Putamen (tissue), 1 donor: ENCODE results near the gene AUTS2.
"Not testable (repeated sequence)": the region's sequence is repeated elsewhere in the genome, so short reads cannot be mapped to it uniquely, and the experiment has no call there.

Experiments
- DNase-seq: peaks from one replicate; pipeline ENCODE4 v3.0.0-alpha.2; 2016; ENCODE audit warnings: low spot score

The AUTS2 gene

GRCh38 chr7:70243443-70243842, 645.2 kb downstream of the AUTS2 start:
- DNase-seq = no peak

DNA sequence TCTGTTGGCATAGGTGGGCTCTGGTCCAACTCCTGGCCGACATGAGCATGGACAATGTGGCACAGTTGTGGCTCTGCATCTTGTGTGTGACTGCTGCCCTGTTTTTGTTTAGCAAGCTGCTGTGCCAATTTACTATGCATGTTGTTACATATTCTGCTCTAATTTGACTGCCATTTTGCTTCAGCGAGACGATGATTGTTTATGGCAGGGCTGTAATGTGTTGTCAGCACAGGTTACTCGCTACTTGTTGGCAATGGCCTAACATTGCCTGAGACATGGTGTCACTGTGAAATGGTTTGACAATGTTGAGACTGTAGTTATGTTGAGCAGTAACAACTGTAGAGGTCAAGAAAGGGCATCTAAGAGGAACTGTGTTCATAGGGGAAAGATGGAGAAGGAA, 659.6 kb downstream of the AUTS2 start:
- no peak for DNase-seq

- DNase-seq = no peak
Observed at GRCh38 chr7:70259502-70259901, 661.2 kb downstream of the AUTS2 start.

DNA sequence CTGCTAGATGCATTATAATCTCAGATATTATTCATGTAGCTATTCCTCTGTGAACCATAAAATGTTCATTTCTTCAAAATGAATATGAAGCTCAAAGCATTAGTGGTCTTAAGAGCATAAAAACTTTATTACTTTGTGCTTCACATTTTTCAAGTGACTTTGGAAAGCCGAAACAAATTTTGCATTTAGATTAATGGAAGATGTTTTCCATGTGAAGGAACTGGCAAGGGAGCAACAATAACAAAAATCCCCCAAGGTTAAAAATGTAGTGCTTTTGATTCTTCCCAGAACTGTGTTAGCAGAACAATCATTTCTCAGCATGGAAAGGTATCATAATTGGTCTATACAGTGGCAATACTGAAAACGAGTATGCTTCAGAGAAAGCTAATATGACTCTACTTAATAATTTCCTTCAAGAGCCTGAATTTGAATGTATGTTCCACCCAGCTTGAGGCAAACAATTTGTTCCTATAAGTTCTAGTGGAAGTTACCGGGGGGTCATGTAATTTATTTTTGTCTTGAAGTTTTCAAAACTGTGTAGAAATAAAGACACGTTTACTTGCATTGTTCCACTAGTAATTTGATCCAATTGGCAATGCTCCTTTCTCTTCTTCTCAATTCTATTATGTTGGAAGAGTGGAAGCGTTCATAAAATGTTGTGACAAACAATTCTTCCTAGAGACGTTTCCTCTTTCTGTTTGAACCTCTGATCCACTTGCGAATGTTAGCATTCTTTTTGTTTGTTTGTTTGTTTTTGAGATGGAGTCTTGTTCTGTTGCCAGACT, 665.4 kb downstream of the AUTS2 start:
- no peak for DNase-seq

- DNase-seq = no peak
Observed at GRCh38 chr7:70266186-70266585, 667.9 kb downstream of the AUTS2 start.

- no peak for DNase-seq
Observed at GRCh38 chr7:70267381-70268120, 669.3 kb downstream of the AUTS2 start.

DNA sequence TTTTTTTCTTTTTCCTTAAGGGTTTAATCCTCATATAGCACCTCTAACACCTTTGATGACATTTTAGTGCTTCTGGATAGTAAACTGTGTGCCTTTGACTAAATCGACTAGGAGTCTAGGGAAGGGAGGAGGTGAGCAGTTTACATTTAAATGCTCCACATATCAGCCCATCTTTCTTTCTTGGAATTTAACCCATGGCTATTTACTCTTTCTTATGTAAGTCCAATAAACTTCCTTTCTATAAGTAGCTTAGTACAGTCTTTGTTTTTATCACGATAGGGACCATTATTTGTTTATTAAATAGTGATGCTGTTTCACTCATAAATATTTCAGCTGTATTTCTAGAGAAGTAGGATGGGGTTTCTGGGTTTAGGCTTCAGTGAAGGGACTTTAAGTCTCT, 669.9 kb downstream of the AUTS2 start:
- DNase-seq = no peak

- no peak for DNase-seq
Observed at GRCh38 chr7:70270149-70270548, 671.9 kb downstream of the AUTS2 start.

DNA sequence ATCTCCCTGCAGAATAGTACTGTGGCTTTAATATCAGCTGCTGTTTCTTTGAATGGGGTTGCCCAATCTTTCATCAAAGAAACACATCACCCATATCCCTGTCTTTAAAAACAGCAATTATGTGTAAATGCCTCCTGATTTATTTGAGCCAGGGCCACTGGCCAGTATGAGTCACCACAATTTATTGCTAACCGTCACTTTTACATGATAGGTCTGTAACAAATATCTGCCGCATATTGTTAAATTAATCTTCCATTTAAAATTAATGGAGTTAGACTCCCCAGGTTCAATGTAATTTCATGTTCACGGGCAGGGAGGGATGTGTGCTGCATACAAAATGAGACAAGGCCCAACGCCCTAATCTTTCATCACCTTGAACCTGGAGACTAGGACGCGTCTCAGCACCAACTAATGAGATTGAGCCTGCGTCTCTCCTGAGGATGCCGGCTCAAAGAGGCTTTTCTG, 673.4 kb downstream of the AUTS2 start:
- DNase-seq = no peak

DNA sequence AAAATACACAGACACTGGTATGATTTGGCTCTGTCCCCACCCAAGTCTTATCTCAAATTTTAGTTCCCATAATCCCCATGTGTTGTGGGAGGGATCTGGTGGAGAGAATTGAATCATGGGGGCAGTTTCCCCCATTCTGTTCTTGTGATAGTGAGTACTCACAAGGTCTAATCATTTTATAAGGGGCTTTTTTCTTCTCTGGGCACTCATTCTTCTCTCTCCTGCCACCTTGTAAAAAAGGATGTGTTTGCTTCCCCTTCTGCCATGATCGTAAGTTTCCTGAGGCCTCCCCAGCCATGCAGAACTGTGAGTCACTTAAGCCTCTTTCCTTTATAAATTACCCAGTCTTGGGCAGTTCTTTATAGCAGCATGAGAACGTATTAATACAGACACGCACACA, 677.3 kb downstream of the AUTS2 start:
- DNase-seq = not testable (repeated sequence)

- DNase-seq = no peak
Observed at GRCh38 chr7:70285187-70285586, 686.9 kb downstream of the AUTS2 start.

DNA sequence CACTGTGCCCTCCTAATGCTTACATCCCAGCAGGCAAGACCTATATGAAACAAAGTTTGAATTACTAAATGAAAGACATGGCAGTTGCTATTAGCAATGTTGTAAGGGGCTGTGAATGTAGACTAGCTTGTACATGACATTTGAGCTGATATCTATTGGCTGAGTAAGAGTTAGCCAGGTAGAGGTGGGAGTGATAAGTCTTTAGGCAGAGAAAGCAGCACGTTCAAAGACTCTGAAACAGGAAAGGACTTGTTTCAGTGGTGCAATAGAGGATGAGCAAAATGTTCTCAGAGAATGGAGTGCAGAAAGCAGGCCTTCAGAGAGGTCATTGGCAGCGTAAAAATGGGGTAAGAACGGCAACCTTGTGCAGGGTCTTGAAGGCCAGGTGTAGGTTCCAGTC, 687.6 kb downstream of the AUTS2 start:
- DNase-seq = no peak

- DNase-seq = no peak
Observed at GRCh38 chr7:70288781-70289456, 690.6 kb downstream of the AUTS2 start.

- DNase-seq = no peak
Observed at GRCh38 chr7:70292716-70293115, 694.4 kb downstream of the AUTS2 start.

DNA sequence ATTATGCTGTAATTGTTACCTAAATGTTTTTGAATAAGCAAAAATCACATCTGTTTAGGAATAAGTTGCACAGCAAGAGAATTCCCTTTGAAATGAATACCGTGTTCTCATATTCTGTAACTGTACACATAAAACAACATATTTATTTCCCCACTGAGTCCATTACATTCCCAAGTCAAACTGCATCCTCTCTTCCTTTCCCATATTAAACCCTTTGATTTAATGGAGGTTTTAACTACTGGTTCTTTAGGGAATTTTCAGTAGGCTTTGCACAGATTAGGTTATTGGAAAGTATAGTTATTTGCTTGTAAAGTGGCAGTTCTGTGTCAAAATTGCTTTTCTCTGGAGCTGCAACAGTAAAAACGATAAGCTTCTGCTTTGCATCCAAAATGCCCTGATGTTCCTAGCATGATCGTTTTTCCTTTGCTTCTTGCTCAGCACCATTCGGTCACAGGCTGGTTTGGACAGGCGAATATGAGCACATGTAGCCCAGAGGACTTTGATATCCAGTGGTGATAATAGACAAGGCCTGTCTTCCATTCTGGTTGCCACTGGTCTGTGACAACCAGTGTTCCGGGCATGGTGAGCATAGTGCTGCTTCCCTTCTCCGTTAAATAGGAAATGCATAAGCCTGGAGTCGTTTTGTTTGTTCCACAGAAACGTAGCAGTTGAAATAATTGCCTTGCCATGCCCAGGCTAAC, 696.1 kb downstream of the AUTS2 start:
- DNase-seq = no peak

- DNase-seq = no peak
Observed at GRCh38 chr7:70298780-70299471, 700.7 kb downstream of the AUTS2 start.

DNA sequence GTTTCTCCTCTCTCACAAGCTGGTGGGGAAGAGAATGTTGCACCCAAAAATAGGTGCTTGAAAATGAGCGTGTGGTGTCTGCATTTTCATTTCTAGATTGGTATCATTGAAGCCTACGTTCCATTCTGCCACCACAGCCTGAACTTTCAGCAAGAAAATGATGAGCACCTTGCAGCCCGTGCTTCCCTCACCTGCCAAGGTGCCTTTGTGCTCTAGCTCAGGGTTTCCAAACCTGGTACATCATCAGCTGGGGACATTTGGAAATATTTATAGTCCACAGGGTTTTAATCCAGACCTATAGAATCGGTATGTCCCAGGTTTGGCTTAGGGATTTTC, 701.2 kb downstream of the AUTS2 start:
- no peak for DNase-seq

GRCh38 chr7:70301673-70302185, 703.5 kb downstream of the AUTS2 start:
- DNase-seq = no peak

DNA sequence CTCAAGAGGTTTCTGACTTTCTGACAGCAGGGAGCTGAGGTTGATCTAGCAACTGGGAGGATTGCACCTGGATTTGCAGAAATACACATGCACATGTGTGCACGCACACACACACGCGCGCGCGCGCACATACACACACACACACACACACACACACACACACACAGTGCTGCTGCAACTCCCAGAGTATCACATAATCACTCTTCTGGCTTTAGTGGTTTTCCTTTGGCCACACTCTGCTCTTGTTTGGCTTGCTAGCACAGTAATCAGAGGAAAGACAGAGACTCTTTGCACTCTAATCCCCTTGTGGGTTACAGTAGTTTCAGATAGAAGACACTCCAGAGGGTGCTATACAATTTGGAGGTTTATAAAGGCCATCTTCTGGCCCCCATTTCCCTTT, 705.0 kb downstream of the AUTS2 start:
- no peak for DNase-seq

- DNase-seq = no peak
Observed at GRCh38 chr7:70303780-70304179, 705.5 kb downstream of the AUTS2 start.

GRCh38 chr7:70306173-70306572, 707.9 kb downstream of the AUTS2 start:
- no peak for DNase-seq
